ENCODE data around the gene UHRF2. TPM values are rescaled to one million over a fixed set of nuclear protein-coding genes. Genes with fewer than 3 reads are reported as not detected.
"Not testable (repeated sequence)": the region's sequence is repeated elsewhere in the genome, so short reads cannot be mapped to it uniquely, and the experiment has no call there.

Gene UHRF2
- total RNA-seq, 1 donor from 2014 or later = 81.1 TPM

DNA sequence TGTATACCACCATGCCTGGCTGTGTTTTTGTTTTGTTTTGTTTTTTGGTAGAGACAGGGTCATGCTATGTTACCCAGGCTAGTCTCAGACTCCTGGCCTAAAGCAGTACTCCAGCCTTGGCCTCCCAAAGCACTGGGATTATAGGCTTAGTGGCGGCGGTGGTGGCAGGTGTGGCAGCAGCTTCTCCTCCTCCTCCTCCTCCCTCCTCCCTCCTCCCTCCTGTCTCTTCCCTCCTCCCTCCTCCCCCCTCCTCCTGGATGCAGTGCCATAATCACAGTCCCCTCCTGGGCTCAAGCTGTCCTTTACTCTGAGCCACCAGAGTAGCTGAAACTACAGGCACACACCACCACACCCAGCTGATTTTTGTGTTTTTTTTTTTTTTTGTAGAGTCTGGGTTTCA, 71.2 kb downstream of the UHRF2 start:
- intact Hi-C loops (cut with micrococcal nuclease) = no loop called here

DNA sequence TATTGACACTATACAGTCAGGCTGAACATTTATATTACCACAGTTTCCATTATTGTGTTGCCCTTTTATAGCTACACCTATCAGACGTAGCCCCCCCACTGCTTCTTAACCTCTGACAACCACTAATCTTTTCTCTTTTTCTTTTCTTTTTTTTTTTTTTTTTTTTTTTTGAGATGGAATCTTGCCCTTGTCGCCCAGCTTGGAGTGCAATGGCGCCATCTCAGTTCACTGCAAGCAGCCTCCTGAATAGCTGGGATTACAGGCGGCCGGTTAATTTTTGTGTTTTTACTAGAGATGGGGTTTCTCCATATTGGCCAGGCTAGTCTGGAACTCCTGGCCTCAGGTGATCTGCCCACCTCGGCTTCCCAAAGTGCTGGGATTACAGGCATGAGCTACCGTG, 75.4 kb downstream of the UHRF2 start:
- intact Hi-C loops (cut with micrococcal nuclease) = no loop called here

DNA sequence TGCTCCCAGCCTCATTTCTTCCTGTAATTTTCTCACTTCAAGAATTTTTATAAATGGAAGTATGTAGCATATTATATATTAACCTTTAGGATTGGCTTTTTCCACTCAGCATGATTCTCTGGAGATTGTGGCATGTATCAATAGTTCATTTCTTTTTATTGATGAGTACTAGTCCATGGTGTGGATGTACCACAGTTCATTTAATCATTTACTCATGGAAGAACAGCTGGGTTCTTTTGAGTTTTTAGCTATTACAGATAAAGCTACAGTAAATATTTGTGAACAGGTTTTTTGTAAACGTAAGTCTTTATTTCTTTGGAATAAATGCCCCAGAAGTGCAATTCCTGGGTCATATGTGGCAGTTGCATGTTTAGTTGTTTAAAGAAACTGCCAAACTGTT, 76.1 kb downstream of the UHRF2 start:
- intact Hi-C loops (cut with micrococcal nuclease) = no loop called here

DNA sequence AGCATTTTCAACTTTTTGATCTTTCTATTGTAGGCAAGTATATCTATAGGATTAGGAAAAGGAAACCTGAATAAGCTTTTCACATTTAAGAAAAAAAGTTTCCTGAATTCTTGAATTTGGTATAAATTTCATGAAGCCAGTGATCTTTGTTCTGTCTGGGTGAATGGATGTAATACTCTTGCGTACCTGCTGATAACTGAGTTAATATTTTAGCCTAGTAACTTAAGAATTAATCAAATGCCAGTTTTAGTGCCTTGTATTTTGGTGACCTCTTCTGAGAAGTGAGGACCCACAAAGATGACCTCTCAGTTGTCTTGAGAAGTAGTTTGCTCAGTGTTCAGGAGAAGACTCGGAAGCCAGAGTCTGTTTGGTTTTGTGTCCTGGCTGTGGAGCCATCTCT, 77.9 kb downstream of the UHRF2 start:
- intact Hi-C loops (cut with micrococcal nuclease) = no loop called here

DNA sequence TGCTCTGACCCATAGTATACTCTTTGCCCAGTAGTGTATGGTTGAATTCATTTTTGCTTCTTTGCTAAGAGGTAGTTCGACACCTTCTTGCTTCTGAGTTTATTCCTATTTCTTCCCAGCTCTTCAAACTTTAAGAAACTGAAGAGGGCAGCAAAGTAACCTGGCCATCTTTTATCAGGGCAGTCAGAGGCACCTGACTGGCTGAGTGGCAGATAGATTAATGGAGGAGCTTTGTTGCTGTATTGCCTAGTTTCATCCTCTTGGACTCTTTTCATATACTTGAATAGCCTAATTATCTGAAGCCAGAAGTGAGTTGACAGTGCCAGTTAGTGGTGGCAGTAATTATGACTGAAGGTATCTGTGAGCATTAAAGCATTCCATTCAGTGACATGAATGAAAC, 82.5 kb downstream of the UHRF2 start:
- intact Hi-C loops (cut with micrococcal nuclease) = loop anchor here (5.0 kb wide), 1 partner anchor 143 kb away; no protein-coding TSS in a partner anchor

DNA sequence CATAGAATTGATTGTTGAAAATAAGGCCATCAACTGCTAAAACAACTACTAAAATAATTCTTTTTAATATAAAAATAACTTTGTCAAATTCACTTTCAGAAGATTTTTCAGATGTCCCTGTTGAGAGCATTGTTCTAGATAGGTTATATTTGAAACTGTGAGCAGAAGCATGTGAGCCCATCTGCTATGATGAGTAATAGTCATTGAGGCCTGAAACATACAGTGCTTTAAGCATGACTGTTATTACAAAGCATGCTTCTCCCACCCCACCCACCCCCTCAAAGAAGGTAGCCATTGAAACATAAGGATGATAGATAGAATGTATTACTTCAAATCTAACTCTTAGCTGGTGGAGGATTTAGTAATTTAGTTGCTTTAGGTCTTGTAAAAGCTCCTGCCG, 86.0 kb downstream of the UHRF2 start:
- intact Hi-C loops (cut with micrococcal nuclease) = loop anchor here (5.0 kb wide), 1 partner anchor 147 kb away; no protein-coding TSS in a partner anchor

DNA sequence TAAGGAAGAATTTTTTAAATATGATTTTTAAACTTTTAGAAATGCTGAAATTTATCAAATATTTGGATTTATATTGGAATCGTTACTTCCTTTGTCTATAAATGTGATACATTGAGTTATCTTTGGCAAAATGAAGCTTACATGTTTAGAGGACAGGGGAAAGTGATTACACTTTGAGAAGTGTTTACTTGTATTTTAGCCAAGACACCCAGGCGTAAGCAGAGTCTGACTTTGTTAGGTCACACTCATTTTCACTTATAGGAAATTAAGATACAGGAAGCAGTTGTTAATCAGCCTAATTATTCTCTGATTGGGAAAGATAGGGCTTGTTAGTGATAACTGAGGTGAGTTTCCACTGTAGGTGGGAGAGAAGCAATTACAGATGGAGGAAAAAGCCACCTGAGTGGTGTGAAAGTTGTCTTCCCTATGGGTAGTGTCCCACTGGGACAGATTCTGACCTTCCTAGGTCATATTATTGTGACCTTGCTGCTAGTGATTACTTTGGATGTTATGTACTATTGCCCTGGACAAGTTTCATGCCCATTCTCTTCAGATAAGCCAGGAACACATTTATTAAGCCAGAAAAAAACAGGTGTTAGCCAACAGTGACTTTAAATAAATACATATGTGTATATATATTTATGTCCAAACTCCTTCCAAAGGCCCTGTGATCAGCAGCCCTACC, 88.7 kb downstream of the UHRF2 start:
- intact Hi-C loops (cut with micrococcal nuclease) = no loop called here

DNA sequence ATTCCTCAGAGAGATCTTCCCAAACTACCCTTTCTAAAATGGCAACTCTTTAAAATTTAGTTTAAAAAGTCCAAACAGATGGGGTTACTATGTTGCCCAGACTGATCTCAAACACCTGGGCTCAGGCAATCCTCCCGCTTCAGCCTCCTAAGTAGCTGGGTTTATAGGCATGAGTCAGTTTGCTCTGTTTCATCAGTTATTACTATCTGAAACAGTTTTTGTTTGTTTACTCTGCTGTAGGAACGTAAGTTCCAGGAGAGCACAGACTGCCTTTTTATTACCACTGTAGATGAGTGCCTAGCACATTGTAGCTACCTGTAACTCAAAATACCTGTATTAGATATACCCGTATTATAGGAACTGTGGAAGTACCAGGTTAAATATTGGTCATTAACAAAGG, 89.4 kb downstream of the UHRF2 start:
- intact Hi-C loops (cut with micrococcal nuclease) = no loop called here

DNA sequence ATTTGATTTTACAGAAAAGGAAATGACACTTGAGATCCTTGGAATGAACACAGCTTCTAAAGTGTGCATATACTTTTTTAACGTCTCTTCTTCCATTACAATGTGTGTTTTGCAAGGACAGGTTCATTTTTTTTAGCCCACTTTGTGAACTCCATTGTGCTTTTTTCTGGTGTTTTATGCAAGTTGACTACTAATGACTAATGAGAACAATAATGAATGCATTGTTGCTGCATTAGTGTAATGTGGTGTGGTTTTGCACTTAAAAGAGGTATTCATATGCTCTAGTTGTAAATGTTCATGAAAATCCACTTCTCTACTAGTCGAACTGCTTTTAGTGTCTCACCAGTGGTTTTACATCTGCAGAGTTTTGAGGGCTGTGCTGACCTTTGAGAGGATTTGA, 93.6 kb downstream of the UHRF2 start:
- intact Hi-C loops (cut with micrococcal nuclease) = no loop called here

DNA sequence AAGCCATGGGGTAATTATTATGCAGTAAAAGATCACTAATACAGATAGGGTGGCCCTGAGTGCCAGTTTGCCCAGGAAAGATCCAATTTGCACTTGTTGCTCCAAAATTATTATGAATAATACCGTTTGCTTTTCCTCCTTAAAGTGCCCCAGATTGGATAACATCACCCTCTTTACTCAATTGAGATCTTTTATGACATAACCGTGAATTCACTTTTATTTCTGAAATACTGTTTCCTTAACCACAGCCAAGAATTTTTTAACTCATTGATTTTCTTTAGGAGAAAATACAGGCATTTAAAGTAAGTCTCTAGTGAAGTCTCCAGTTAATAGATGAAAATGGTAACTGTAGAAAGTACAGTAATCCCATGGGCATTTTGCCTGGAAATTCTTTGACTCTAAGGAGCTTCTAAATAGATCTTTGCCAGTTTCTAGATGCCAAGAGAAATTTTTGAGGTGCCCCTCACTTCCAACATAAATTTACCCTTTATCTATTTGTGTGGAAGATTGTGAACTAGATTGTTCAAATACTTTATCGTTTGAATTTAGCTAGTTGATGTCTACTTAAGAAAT, 99.2 kb downstream of the UHRF2 start:
- intact Hi-C loops (cut with micrococcal nuclease) = no loop called here

DNA sequence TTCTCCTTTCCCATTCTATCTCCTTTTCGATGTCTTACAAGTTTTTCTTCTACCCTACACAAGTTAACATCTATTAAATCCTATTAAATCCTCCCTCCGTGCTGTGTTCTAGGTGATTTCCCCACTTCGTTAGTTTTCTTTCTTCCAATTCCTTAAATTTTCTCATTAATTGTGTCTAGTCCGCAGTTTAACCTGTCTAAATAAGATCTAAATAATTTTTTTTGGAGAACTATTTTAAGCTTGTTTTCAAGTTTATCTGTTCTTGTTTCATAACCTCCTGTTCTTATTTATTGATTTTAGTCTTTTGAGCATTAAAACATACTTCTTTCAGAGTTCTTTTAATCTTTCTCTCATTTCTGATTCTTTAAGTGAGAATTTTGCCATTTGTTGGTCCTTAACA, 109.3 kb downstream of the UHRF2 start:
- intact Hi-C loops (cut with micrococcal nuclease) = no loop called here

DNA sequence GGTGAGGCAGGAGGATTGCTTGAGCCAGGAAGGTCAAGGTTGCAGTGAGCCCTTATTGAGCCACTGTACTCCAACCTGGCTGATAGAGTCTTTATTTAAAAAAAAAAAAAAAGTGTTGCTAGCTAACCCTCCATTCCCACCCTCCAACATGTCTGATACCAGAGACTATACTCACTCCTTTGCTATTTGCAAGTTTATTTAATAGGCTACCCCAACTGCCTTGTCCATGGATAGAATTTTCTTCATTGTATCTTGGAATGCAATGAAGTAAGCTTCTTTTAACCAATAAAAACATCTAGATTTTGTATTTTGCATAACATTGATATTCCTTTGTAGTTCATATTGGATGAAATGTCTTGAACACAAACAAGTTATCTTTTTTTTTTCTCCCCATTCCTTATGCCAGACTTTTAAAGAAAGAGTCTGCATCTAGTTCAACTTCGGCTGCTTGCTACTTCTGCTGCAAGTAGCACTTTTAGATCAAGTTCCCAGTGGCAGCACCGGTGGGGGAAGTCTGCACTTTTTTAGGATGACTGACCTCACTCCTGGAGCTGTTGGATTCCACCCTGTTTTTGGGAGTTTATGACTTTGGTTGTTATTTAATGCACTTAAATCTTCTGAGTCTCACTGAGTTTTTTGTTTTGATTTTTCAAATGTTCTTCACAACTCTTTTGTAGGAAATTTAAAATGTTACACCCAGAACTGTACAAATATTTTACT, 112.5 kb downstream of the UHRF2 start:
- intact Hi-C loops (cut with micrococcal nuclease) = no loop called here

DNA sequence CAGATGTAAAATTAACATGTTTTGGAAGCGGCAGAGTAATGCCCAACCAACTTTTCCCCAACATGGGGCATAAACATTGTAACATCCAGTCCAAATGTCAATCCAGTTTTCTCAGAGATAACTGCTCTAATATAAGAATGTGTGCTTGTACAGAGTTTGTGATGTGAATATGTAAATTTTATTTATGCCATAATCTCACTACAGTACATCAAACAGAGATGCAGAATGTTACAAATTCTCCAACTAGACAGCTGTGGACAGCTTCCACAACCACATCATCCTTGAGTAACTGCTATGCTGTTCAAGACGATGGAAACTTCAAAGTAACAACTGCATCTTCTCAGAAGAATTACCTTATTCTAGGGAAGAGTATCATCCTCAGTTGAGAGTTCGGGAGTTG, 122.6 kb downstream of the UHRF2 start:
- intact Hi-C loops (cut with micrococcal nuclease) = no loop called here

DNA sequence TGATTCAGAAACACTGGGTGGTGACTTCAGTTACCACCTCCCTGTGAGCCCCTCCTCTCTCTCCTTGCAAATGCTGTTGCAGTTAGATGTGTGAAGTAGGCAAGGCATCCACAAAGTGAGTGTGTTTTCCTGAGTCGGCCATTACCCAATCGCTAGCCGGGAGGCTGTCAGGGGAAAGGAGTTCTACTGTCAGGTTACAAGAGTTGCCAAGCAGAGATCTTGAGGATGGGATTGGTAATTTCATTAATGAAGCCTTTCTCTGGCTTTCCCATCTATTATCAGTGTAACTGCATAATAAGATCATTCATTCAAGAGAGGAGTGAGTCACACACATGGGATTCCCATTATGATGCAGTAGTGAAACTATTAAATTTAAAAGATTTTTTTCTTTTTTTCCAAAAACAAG, 125.7 kb downstream of the UHRF2 start:
- intact Hi-C loops (cut with micrococcal nuclease) = no loop called here

DNA sequence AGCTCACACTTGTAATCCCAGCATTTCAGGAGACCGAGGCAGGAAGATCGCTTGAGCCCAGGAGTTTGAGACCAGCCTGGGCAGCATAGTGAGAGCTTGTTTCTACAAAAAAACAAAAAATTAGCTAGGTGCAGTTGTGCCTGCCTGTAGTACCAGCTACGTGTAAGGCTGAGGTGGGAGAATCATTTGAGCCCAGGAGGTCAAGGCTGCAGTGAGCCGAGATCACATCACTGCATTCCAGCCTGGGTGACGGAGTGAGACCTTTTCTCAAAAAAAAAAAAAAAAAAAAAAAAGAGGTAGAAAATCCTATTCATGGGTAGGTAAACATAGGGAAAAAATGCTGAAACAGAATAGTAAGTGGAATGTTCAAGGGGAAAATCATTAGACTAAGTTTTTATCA, 129.6 kb downstream of the UHRF2 start:
- intact Hi-C loops (cut with micrococcal nuclease) = not testable (repeated sequence)

DNA sequence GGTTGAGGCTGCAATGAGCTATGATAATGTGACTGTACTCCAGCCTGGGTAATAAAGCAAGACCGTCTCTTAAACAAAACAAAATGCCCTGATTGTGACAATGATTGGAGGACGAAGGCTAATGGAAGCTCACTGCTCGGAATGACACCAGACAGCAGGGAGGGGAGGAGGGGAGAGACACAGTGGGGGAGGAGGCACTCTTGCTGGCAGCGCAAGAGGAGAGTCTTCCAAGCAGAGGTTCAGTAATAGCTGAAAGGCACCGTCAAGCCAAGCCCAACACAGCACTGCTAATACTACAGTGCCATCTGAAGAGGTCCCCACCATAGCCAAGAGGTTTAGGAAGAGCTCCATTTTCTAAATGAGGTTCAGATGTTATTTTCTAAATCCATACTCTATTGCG, 130.2 kb downstream of the UHRF2 start:
- intact Hi-C loops (cut with micrococcal nuclease) = no loop called here

DNA sequence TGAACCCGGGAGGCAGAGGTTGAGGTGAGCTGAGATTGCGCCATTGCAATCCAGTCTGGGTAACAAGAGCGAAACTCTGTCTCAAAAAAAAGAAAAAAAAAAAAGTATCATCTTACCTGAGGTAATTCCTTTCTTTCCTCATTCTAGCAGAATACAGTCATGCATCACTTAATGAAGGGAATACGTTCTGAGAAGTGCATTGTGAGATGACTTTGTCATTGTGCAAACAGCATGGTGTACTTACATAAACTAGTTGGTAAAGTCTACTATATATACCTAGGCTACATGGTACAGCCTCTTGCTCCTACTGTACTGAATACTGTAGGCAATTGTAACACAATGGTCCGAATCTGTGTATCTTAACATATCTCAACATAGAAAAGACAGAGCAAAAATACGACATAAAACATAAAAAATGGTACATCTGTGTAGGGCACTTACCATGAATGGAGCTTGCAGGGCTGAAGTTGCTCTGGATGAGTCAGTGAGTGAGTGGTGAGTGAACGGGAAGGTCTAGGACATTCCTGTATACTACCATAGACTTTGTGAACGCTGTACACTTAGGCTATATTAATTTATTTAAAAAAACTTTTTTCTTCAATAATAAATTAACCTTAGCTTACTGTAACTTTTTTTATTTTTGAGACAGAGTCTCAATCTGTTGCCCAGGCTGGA, 132.2 kb downstream of the UHRF2 start:
- intact Hi-C loops (cut with micrococcal nuclease) = no loop called here

DNA sequence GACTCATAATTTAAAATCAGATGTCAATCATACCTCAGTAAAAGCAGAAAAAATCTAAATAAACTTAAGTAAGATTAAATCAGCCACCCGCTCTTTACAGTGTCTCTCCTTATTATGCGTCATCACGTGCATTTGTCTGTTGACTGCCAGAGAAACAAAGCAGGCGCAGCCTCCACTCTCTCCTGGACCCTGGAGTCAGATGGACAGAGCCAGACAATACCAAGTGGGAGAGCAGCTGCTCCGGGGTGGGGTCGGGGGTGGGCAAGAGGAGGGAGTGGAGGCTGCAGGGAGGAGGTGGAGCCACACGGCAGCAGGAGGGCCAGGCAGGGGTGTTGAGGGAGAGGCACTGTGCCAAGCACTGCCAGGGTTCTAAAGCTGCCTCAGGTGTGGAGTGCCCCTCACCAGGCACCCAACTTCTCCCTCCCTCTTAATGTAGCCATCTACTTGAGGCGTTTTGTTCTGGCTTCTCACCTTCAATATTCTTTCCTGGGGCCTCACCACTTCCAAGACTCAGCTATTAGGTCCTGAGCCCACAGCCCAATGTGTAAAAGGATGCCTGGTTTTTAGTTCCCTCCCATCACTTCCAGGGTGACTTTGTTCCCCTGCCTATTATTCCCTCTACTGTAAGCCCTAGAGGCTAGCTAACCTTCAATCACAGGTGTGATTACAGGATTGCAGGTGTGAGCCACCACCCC, 136.3 kb downstream of the UHRF2 start:
- intact Hi-C loops (cut with micrococcal nuclease) = no loop called here

DNA sequence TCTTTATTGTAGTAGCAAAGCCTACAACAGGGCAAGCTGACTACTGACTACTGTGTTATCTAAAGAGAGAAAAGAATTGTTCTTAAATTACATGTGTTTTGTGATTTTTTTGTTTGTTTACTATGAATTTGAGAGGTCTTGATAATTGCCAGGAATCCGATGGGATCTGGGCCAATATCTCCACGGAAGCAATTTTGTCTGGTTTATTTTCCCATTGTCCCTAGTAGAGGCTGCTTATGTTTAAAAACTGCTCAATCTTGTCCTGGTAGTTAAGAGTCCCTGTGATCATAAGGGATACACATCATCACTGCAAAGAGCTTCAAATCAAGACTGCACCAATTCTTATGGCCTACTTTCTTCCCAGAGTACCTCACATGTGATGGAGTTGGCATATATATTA, 138.1 kb downstream of the UHRF2 start:
- intact Hi-C loops (cut with micrococcal nuclease) = no loop called here

DNA sequence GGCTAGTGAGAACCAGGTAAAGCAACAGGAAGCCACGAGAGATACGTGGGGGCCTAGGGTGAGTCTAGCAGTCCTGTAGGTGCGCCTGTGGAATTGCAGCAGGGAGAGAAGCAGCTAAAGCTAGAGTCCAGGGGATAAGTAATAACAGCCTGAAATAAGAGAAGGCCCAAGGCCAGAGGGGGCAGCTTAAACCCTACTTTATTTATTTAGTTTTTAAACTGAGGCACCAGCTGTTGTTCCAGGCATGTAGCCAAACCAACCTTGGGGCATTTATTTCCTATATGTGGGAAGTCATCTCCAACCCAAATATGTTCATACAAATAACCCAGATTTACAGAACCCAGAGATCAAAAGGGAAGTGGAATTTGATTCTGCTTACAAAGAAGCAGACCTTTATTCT, 139.0 kb downstream of the UHRF2 start:
- intact Hi-C loops (cut with micrococcal nuclease) = no loop called here

DNA sequence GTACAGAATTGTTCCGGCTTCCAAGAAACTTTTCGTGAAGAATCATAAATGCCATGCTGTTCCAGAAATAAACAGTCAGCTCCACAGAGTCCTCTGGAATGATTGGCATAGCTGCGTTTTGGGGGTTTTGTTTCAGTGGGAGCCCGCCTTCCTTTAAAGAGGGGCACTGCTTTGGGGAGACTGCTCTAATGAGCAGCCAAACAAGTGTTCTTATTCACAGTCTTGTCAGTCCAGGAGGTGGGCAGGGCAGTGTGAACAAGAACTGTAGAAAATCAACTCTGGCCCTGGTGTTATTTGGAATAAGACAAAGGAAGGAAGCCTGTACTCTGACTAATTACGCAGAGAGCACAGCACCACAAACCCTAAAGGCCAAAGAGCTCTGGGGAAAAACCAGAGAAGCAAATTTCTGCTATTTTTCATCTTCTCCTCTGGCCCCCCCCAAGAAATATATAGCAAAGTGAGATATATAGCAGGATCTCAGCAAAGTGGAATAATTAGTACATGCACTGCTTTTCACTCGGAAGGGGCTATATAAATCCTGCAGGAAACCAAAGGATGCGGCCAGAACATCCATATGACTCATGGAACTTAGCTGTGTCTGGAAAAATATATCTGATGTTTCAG, 139.6 kb downstream of the UHRF2 start:
- intact Hi-C loops (cut with micrococcal nuclease) = no loop called here

Measured in T-helper 2 cell treated with Interferon-gamma antibody and Interleukin-4, amounts not matched to agents 100 ng/mL and 5 ng/mL, for 36 hours (primary cell).